GM15510 (cell line): ENCODE measurements around the gene KLHDC7B.

Experiments
- POLR2A ChIP-seq: IDR thresholded peaks from 3 replicates; pipeline ENCODE4 v1.6.1; 2011; ENCODE audit warnings: borderline replicate concordance; ENCODE audit not compliant: insufficient read length; ENCODE audit errors: extremely low read depth

Gene KLHDC7B

DNA sequence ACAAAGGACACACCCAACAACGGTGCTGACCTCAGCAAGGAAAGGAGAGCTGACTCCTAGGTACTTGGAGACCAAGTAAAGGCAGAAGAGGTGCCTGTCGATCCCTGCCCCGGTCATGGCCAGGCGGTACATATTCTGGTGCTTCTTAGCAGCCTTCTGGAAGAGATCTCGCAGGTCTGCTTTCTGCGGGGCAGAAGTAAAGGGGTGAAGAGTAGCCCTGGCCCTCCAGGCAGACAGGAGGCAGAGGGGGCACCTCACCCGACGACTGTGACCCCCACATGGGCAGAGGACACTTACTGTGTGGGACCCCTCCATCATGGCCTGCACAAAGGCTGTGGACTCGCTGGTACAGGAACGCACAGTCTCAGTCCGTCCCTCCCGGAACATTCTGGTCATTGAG is 25.2 kb downstream of the KLHDC7B start:
- no peak for TF ChIP-seq POLR2A

DNA sequence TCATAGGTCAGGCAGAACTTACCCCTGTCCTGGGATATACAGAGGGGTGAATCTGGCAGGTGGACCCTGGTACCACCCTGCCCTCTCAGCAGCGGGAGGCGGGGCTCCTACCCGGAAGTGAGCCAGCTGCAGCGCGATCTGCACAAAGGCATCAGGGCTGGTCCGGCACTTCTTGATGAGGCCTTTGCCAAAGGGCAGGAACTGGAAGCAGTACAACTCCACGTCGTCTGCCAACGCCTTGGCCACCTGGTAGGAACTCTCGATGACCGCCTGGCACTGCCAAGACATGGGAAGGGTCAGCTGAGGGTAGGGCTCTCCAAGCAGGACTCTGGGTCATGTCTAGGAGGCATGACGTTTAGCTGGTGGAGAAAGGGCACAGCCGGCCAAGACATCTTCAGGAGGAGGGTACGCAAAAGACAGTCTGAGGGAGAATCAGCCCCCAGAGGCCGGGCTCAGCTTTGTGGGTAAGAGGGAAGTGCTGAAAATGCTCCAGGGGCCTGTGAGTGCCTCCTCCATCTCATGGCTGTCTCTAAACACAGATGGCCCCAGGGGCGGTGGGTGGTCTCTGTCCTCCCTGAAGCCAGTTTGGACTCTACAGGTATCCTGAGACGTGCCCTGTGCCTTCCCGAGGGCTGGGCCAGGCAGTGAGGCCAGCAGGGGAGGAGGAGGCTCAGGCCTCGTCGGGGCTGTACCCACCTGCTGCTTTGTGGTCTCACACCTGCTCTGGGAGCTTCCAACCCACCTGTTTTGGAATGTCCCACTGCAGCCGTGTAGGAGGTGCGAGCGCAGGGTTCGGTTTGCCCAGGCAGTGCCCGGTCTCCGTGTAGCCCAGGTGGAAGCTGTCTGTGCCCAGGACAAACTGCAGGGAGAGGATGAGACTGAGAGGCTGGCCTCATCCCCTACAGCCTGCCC is 25.8 kb downstream of the KLHDC7B start:
- TF ChIP-seq POLR2A: no peak

DNA sequence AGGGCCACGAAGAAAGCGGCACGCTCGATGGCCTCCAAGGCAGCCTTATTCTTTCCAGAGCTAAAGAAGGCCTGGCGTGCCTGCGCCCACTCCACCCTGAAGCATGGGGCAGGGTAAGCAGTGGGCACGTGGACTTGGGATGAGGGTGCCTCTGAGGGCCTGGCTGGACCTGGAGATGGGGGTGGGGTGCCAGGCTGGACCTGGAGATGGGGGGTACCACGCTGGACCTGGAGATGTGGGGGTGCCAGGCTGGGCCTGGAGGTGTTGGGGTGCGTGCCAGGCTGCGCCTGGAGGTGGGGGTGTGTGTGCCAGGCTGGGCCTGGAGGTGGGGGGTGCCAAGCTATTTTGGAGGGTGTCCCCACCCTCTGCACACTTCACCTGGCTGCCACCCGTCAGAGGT is 27.3 kb downstream of the KLHDC7B start:
- no peak for TF ChIP-seq POLR2A

DNA sequence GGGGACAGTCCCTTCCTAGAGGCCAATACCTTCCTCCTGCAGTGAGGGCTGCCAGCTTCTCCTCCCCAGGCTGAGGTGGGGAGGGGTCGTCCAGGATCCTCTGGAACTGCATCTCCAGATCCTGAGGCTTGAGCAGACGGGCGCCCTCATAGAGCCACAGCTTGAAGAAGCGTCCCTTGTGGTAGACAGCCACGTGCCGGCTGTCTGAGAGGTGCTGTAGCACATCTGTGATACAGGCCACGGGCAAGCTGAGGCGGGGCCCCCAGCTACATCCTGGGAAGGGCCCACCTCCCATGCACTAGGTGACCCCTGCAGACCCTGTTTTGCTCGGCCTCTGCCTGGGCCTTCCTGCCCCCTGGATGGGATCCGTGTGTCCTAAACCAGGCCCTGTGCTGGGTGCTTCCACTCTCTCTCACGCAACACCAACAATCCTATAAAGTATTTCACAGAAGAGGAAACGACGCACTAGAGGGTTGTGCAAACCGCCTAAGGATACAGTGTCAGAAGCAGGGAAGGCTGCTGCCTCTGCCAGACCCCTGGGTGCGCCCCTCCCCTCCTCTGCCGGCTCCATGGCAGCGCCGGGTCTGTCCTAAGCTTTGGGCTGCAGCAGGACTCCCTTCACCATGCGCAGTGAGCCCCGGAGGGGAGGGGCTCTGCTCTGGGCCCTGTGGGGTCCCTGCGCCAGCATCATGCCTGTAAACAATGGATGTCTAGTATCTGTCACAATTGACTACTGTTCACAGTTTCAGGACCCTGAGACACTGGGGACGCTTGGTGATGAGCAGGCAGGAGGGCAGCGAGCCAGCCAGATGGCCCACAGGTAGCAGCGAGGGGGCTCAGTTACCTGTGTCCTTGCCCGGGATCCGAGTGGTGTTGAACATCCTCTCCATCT is 28.0 kb downstream of the KLHDC7B start:
- TF ChIP-seq POLR2A: no peak

DNA sequence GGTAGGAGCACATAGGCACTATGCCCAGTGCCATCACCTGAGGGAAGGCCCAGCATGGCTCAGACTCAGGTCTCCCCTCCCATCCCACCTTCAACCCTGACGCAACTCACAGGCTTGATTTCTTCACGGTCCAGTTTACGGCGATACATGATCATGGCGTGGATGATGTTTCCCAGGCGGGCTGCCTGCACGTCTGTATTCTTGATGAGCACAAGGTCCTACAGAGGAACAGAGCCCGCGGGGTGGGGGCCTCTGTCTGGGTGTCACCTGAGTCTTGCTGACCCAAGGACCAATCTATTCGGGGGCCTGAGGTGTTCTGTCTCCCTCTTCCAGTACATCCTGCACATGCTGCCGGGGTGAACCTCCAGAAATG is 28.7 kb downstream of the KLHDC7B start:
- TF ChIP-seq POLR2A: no peak

DNA sequence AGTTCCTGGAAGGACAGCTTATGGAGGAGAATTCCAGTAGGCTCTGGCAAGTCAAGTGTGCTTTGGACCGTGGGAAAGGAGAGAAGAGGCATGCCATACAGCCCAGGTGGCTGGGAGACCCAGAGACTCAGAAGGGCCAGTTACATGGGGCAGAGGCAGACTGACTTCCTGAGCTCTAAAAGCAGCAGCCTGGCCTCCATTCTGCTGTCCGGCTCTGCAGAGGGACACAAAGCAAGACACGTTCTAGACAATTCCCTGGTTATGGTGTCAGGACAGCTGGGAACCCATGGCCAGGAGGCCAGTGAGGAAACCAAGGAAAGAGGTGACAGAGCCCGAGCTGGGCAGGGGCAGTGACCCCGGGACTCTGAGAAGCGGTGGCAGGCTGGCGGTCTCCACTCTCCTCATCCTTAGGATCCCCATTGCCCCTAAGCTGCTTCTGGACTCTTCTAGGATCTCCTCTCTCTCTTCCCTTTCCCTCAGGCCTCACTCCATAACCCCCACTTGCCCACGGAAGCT is 29.8 kb downstream of the KLHDC7B start:
- no peak for TF ChIP-seq POLR2A

DNA sequence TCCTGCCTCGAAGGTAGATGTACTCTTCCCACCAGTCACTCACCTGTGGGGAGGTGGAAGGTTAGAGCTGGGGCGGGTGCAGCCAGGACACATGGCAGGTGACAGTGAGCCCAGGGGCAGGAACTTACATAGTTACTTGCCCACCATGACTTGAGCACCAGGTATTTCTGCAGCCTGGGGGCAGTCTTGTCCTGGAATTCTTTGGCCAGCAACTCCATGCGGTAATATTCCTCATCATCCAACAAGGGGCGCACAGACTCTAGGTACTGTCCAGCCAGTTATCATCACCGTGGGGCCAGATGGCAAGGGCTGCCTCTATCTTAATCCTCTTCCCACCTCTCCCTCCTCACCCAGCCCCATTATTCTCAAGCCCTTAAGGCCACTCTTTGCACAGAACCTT is 30.4 kb downstream of the KLHDC7B start:
- TF ChIP-seq POLR2A: no peak

DNA sequence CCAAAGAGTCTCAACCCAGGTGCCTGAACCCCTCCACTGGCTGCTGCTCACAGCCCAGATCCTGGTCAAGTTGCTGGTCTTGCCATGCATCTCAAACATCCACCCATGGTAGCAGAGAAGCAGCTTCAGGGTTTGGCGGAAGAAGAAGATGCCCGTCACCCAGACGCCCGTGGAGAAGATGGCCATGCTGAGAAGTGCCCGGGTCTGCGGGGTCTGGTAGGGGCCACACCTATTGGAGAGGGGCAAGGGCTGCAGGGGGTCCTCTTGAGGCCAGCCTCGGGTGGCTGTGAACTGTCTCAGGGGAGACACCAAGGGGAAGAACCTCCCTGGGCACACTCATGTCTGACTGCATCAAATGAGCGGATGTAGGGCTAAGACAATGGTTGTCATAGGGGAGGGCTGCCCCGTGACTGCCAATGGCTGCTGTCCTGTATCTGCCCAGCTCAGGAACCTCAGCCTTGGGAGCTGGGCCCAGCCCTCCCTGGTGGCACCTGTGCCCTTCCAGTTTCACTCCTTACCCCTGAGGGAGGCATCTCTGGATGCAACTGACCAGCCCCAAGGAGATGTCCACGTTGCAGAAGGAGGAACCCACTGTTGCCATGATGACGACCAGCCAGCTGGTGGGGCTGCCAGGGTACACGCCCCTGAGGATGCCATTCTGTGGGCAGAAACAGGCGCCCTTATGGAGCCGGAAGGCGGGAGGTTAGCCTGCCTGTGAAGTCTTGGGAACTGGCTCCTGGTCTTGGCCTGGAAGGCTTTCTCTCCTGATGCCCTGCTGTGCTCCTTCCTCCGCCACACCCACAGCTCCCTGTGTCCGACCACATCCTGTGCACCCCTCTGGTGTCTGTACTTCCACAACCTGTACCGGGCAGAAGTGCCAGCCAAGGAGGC is 31.4 kb downstream of the KLHDC7B start:
- no peak for TF ChIP-seq POLR2A

DNA sequence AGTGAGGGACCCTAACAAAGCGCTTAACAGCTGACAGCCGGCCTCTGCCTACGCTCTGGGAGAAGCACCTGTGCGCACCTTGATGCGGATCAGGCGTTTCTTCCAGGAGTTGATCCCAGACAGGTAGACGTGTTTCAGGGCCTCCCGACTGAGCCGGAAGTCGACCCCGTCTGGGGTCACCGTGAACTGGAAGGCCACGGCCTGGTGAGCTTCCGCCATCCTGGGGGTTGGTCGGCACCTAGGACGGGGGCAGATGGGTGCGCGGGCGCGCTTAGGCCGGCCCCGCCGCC is 31.9 kb downstream of the KLHDC7B start:
- TF ChIP-seq POLR2A: no peak

DNA sequence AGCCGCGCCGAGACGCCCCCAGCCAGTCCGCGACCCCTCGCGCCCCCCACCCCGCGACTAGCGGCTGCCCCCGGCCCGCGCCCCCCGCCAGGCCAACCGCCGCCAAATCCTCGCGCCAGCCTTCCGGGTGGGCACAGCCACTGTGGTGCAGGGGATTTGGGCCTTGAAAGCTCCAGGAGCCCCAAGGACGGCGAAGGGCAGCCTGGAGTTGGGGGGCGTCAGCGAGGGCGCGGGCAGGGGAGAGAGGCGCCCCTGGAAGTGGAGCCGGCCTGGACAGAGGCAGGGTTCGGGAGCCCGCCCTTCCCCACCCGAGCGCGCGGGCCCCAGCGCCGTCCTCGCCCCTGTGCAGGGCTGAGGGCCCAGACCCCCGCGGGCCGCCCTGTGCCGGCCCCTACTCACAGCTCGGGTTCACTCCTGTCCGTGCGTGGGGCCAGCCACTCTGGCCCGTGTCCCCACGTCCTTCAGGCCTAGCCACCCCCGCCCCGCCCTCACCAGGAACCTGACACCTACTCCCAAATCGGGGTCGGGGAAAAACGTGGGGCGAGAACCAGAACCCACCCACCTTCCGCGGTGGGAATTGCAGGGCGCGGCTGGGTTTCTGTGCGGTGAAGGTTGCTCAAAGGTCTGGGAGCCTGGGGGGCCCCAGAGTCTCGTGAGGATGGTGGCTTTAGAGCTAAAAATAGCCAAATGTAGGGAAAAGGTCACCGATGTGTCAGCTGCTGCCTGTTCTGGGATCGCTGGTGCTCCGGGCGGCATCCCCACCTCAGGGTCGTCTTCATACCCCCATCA is 32.5 kb downstream of the KLHDC7B start, which contains the start of gene CPT1B:
Gene CPT1B, minus strand, starts transcription at position 441 of the 789 bp plus-strand sequence. CDS start 512 bp downstream, outside the sequence.
- TF ChIP-seq POLR2A: no peak

DNA sequence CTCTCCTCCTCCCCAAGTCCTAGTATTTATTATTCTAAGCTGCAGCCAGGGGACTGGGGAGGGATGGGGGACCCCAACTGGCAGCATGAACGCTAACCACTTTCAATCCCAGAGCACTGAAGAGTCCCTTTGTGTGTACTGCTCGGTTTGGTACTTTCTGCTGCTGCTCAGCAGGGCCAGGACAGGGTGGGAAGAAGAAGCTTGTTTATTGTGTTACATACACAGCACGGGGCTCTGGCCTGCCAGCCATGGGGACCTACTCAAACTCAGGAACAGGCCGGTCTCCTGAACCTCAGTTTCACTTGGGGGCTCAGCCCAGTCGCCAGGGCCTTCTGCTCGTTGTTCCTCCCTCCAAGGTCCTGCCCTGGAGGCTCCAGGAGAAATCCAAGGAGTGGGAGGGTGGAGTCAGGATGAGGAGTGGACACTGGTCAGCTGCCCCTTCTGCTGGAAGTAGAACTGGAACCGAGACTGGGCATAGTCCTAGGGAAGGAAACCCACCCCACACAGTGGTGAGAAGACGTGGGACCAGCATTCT is 33.1 kb downstream of the KLHDC7B start:
- TF ChIP-seq POLR2A: no peak

DNA sequence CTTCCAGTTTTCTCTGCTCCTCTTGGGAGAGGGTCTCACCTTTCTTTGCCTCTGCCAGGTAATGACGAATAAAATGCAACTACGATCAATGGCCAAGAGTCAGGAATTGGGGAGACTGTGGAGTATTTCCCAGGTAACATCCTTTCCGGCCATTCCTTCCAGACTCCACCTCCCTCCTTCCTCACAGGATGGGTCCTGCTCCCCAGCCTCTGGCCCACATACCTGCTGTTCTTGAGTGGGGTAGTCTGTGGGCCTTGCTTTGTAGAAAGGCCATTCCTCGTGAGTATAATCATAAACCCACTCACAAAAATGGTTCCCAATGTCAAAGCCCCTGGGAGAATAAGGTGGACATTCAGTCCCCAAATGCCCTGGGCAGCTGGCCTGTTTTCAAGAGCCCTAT is 34.1 kb downstream of the KLHDC7B start:
- no peak for TF ChIP-seq POLR2A

DNA sequence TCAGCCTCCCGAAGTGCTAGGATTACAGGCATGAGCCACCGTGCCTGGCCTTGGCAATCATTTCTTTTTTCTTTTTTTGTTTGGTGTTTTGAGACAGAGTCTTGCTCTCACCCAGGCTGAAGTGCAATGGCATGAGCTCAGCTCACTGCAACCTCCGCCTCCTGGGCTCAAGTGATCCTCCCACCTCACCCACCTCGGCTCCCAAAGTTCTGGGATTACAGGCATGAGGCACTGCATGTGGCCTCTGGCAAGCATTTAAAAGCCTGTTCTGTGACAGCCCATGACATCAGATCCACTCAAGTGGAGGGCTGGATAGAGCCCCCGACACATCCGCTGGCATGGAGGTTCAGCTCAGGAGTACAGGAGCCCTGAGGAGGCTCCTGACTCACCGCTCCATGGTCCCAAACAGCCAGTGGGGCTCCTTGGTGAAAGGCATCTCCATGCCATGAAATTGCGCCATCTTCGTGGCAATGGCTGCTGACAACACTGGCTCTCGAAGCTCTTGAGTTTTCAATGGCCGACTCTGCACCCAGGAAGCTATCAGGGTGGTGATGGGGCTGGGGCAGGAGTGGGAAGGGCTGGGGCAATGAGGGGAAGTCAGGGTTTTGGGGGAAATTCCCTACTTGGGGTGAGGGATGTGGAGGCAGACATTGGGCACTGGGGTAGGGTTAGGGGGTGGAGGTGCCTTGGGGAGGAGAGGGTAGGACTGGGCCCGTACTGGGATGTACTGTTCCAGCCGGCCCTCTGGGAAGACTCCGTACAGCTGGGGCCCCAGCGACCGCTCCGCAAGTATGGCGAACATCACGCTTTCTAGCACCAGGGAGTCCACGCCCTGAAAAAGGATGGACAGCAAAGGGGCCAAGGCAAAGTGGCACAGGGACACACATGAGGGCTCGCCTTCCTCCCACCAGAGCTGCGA is 35.6 kb downstream of the KLHDC7B start:
- TF ChIP-seq POLR2A: no peak

DNA sequence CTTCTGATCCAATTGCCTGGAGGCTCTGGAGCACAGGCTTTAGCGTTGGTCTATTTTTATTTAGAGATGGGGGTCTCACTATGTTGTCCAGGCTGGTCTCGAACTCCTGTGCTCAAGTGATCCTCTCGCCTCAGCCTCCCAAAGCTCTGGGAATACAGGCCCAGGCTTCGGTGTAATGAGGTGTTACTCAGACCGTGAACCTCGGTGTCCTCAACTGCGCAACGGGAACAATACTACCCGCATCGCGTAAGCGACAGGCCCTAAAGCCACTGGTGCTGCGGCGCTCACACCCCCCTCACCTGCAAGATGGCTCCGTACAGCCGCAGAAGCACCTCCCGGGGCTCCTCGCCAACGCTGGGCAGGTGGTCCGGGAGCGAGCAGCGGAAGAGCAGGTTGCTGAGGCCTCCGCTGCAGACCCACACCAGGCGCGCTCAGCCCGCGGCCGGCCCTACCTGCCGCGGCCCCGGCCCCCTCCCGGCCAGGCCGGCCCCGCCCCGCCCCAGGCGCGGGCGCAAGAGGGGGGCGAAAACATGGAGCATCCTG is 36.3 kb downstream of the KLHDC7B start:
- TF ChIP-seq POLR2A: no peak
